CD4-positive, alpha-beta T cell treated with Interleukin-6 for 4 hours (primary cell): ENCODE measurements around the gene SARNP.
A peak's percentile ranks its signal among the peaks of the same experiment; 100 is the strongest.

ENCODE experiments used
- DNase-seq: peaks from one replicate; pipeline ENCODE4 v3.0.0-alpha.2; 2020; ENCODE audit warnings: mixed read lengths

SARNP gene

DNA sequence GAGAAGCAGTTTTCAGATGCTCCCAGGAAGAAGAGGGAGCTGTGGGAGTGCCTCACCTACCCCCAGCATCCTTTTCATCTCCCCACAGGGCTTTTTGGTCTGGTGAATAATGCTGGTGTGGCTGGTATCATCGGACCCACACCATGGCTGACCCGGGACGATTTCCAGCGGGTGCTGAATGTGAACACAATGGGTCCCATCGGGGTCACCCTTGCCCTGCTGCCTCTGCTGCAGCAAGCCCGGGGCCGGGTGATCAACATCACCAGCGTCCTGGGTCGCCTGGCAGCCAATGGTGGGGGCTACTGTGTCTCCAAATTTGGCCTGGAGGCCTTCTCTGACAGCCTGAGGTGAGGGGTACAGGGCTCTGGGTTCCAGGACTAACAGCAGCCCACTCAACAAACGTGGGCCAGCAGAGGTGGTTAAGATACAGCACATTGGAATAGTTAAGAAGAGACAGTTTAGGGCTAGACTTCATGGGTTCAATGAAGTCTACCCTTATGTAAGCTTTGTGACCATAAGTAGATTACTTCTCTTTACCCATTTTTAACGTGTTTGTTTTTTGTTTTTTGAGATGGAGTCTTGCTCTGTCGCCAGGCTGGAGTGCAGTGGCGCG is 95.8 kb downstream of the SARNP start:
- no peak for DNase-seq

DNA sequence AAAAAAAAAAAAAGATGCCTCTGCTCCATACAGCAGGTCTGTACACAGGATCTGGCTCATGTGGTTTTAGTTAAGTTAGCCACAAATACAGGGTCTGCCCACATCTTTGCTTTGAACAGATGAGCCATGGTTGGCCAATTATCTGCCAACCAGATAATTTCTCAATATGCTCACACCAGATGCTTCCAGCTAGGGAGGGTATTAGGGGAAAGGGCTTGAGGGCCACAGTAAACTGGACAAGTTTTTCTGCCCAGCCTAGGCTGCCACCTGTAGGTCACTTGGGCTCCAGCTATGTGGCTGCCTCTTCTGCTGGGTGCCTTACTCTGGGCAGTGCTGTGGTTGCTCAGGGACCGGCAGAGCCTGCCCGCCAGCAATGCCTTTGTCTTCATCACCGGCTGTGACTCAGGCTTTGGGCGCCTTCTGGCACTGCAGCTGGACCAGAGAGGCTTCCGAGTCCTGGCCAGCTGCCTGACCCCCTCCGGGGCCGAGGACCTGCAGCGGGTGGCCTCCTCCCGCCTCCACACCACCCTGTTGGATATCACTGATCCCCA is 96.6 kb downstream of the SARNP start:
- no peak for DNase-seq

DNA sequence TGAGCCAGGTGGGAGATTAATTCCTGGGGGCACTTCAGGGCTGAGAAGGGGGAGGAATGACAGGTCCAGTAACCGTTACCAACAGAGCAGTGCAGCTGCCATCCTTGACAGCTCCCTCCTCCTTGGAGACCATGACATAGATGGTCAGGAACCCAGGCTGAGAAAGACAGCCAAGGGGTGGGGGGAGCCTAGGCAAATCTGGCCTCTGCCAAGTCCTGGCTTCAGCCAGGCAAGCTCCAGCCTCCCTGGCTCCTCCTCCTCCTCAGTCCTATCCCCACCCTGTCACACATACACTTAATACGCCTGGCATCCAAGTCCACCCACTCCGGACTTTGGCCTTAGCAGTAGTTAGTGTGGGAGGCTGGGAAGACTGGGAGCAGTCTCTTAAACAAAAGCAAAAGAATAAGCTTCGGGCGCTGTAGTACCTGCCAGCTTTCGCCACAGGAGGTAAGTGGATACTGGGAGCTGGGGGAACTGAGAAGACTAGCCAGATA is 97.4 kb downstream of the SARNP start, which contains the start of gene RDH5:
Gene RDH5 (plus strand): TSS at position 323 of the 494 bp plus-strand sequence. CDS start 792 bp downstream, outside the sequence.
- DNase-seq = no peak

DNA sequence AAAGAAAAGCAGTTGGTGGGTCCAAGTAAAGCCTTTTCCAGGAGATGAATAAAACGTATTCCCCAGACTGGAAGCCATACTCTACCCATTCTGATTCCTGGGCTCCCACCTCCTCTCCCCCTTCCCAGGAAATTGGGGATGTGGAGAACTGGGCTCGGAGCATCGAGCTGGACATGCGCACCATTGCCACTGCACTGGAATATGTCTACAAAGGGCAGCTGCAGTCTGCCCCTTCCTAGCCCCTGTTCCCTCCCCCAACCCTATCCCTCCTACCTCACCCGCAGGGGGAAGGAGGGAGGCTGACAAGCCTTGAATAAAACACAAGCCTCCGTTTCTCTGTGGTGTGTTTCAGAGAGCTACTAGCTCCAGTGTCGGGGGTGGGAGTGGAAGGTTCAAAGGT is 98.2 kb downstream of the SARNP start:
- DNase-seq = no peak

DNA sequence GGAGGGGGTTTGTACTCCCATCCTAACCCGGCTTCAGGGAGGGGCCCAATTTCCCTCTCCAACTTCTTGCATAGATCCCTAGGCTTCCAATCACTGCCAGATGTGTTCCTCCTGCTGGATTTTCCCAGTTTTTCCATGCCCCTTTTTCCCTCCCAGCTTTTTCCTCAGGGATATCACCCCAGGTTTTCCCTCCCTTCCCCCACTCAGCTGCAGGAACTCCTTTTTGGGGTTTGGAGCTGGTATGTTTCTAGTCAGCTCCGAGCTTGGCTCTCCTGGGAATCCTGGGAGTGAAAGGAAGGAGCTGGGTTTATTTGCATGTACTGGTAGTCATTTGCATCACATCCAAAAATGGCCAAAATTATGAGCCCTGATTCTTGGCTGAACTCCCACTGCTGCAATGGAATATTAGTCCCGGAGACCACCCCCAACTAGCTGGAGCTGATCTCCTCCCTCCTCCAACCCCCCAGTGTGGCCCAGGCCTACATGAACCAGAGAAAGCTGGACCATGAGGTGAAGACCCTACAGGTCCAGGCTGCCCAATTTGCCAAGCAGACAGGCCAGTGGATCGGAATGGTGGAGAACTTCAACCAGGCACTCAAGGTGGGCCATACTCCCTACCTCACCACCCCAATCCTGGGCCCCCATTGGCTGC is 98.8 kb downstream of the SARNP start:
- no peak for DNase-seq

DNA sequence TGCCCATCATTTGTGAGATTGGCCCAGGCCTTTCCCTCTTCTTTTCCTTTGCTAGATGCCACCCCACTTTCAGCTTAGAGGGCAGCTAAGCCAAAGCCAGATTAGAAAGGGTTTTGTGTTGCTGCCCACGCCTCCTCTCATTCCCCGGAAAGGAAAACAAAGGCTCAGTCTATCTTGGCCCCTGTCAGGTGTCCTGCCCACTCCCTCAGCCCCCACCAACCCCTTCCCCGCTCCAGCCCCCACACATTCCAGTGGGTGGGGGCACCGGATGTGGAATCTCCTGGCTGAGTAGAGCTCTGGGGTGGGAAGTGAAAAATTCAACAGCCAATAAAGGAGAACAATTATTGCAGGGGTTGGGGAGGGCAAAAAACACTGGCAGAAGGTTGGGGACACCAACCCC is 99.5 kb downstream of the SARNP start:
- no peak for DNase-seq

DNA sequence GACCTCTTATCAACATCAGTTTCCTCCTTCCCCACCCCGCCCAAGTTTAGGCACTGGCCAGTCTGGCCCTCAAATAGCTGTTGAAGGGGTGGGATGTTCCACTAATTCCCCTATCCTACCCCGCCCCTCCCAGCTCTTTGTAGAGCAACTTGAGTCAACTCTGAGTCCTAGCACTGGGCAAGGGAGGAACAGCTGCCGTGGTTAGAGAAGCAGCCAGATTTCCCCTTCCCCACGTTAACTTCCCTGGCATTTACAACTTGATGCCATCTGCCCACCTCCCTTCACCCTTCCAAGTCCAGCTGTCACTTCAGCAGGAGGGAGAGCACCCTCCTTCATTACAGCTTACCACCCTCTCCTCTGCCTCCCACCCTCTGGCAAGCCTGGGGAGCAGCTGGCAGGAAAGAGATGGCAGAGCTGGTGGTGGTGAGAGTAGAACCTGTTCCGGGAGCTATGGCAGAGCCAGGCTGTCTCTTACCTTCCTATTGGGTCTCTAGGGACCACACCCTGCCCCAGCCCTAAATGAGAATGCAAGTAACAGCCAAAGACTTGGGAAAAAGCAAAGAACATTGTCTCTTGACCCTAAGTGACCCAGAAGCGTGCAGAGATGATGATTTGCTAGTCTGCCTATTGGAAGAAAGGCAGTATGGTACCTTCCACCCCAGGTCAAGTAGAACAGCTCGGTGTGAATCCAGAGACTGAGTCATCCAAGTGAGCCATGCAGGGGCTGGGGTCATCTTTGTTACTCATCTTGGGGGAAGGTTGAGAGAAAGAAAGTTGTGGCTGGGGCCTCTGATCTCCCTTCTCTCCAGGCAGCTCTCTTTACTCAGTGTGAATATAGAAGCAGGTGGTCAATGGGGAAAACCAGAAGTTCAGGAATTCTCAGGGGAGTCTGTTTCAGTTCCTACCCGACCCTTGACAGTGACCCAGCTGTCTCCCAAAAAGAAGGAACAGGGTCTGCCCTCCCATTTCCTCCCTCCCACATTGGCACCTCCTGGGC is 100.2 kb downstream of the SARNP start:
- no peak for DNase-seq

DNA sequence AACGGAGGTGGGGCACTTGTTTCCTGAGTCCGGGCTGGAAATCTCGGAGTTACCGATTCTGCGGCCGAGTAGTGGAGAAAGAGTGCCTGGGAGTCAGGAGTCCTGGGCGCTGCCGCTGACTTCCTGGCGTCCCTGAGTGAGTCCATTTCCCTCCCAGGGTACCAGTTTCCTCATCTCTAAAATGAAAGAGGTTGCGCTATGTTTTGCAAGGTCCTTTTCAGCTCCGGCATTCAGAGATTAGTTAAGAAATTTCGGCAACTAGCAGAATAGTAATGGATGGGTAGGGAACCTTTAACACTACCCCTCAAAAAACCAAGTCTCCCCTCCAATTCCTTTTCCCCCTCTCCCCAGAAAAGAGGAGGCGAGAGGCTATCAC is 101.0 kb downstream of the SARNP start:
- no peak for DNase-seq

DNA sequence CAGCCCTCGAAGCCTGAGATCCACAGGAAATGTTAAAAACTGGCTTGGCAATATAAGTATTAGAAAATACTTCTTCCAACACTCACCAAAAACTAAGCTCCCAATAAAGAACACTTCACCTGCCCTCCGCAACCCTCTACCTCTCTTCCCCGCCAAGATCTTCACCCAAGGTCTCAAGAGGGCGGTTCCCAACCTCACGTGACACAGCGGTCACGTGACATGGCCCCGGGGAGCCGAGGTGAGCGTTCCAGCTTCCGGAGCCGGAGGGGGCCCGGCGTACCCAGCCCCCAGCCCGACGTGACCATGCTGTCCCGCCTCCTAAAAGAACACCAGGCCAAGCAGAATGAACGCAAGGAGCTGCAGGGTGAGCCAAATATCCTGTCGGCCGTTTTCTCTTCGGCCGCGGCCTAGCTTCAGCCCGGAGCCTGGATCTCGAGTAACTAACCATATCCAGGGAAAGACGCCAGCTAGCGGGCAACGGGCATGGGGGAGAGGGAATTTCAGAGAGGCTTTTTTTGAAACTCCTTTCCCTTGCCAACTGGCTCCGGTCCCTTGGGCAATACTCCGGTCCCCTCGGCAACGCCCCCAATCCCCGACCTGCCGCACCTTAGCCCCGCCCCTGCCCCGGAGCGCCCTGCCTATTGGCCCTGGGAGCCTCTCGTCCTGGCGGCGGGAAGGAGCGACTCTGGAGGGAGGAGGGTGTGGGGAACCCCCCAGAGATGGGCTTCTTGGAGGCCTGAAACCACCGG is 101.5 kb downstream of the SARNP start, which contains the start of gene BLOC1S1:
Gene BLOC1S1 (plus strand): TSS at position 214 of the 749 bp plus-strand sequence. CDS start 6 bp downstream, at position 220.
- DNase-seq = peak; percentile 92

DNA sequence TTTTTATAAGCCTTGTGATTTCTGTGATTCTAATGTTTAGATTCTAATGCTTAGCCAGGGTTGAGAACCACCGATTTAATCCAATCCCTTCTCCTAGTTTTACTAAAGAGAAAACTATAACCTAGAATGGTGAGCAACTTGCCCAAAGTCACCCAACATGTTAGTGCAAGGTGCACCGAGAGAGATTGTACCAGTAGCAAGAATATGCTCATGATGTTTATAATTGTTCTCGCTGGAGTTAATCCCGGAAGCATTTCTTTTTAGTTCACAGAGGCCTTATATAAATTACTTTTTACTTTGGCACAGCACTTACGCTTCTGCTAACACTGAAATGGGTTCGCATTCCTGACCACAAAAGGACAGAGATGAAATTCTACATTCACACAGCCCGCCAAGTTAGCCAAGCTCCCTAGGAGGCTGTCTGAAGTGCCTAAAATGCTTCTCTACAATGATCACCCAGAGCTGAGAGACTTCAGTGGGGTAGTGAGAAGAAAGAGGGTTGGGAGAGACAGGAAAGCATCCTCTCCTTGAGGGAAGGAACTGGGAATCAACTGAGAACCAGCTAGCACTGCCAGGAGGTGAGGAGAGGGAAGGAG is 102.3 kb downstream of the SARNP start:
- DNase-seq = no peak

DNA sequence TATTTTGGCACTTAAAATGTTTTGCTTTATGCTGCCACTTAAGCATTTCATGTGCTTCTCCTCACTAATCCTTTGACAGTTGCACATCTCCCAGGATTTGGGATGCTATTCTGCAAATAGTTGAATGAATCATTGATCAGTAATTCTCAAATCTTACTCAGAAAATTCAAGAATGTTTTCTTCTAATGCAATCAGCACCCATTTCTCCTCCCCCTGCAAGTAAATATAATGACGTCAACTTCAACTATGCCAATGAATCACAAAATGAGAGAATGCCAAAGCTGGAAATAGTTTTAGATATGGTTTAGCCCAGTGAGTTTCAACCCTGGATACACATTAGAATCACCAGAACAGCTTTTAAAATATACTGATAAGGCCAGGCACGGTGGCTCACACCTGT is 103.8 kb downstream of the SARNP start:
- no peak for DNase-seq

DNA sequence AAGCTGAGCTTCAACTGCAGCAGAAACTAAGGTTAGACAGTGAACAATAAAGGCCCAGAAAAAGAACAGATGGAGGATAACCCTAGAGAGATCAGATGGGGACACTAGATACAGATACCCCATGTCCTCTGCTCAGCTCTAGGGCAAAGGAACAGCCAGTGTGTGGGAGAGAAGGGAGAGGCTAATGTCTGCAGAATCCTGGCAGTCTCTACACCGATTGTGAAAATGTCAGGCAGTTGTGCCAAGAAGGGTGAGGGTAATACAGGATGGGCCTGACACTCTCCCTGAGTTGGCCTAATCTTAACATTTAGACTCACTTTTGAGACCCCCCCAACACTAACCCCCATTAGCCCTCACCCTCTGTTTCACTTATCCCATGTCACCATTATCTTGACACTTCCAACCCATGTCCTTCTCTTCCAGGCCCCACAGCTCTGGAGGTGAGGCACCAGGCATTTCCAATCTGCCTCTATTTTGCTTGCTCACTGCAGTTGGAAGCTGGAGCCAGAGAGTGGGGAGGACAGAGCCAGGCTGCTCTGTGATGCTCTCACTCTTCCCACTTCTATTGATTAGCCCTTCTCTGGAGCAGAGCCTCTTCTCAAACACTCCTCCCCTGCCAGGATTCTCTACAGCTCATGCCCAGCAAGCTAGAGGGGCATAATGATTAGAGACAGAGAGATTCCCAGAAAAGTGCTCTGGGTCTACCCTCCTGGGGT is 104.7 kb downstream of the SARNP start:
- no peak for DNase-seq

DNA sequence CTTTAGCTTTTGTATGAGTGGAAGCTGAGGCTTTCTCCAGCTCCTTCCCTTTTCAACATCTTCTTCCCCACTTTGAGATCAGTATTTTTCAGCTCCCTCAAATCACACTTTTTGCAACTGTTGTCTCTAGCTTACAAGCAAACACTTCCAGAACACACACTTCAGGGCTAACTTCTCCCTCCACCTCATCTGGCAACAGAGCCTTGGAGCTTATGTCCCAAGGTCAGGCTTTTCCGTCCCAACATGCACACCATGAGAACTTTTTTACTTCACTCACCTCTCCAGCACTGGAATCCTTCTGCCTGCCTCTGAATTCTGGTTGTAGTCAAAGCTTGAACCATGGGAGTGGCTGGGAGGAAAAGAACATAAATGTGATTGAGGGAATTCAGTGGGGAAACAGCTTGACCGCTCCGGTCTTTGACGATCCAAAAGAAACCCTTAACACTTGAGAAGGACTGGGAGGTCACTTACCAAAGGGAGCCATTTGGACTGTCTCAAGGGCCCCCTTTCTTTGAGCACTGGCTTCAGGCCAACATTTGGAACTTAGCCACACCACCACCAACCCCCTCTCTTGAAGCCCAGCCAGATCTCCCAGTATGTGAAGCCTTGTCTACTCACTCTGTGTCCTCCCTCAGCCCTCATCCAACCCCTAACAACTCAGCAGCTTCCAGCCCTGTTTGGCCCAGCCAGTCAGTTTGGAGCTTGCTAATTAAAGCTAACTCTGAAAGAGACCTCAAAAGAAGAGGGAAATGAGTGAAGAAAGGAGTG is 105.6 kb downstream of the SARNP start:
- DNase-seq = no peak

DNA sequence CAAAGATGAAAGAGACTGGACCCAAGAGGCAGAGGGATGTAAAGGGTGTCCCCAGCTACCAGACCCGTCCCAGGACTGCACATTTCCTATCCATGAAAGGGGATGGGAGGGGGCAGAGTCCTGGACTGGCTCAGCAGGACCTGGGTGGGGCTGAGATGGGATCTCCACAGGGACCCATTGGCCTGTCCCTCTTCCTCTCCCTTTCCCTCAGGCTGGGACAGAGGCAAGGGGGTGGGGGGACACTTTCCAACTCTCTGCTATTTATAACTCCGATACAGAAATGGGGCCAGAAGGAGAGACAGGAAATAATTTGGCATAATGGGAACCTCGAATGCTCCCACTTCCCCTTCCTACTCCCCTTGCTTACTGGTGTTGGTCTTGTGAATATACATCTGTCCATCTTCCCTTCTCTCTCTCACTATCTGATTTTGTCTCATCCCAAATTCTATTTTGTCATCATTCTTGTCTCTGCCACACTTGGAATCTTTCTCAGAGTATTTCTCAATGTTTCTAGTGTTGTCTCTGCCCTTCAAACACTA is 108.8 kb downstream of the SARNP start:
- no peak for DNase-seq

DNA sequence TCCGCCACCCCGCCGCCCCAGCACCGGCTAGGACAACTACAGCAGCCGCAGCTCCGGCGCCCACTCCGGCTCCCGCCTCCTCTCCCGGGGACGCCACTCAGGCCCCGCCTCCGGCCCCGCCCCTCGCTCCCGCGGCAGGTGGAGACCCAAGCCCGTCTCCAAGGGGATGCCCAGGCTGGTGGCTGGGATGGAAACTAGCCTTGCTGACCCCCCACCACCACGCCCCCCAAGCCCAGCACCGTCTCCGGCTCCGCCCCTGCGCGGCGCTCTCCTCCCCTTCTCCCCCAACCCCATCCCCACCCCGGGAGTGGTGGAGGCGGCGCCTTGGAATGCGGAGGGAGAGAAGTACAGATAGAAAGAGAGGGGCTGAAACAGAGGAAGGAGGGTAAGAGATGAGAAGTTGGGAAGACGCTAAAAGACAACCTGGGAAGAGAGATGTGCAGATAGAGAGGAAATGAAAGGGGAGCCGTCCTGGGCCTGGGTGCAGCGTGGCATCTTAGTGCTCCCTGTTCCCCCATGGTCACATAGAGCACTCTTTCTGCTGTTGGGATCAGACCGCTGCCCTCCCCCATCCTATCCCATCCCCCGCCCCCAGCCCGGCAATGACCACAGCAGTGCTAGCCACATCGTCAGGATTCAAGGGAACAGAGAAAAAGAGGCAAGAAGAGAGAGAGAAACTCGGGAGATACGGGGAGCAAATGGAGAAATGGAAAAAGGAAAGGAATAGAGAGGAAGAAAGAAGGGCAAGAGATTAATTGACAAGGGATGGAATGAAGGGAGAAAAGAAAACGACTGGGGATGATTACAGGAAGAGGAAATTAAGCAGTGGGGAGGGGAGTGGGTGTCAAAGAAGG is 109.5 kb downstream of the SARNP start, which contains the start of gene ITGA7:
Gene ITGA7 (minus strand): TSS at position 64 of the 854 bp plus-strand sequence. CDS start 222 bp downstream, outside the sequence.
- DNase-seq = peak; percentile 81
